Measurements from ENCODE around the gene GID4.

GRCh38 chr17:18107061-18107790, 68.0 kb downstream of the GID4 start:
- TF ChIP-seq CTCF (IDR thresholded peaks at IDR 0.05) (no peak), POLR2AphosphoS5 (IDR thresholded peaks at IDR 0.05) (no peak), EP300 (IDR thresholded peaks at IDR 0.05) (no peak)
